A673 (cell line): ENCODE measurements around the gene CTNNA3.

ENCODE experiments used
- EZH2 ChIP-seq: fragments of 200-600 bp; sonication (generic); IDR thresholded peaks from 2 replicates; pipeline ENCODE4 v1.6.1; 2017; ENCODE audit warnings: borderline replicate concordance, low read depth, mild to moderate bottlenecking, mixed read lengths, antibody characterized with exemption, low read length; ENCODE audit not compliant: poor library complexity, severe bottlenecking
- TF ChIP-seq, protein P1 (sequence below): fragments of 300-800, 200-600 bp; sonication (generic); conservative IDR thresholded peaks from 2 replicates; pipeline ENCODE4 v1.5.1; 2017; ENCODE audit warnings: low read depth, mild to moderate bottlenecking, antibody characterized with exemption, low read length, moderate library complexity, mixed read lengths

DNA sequence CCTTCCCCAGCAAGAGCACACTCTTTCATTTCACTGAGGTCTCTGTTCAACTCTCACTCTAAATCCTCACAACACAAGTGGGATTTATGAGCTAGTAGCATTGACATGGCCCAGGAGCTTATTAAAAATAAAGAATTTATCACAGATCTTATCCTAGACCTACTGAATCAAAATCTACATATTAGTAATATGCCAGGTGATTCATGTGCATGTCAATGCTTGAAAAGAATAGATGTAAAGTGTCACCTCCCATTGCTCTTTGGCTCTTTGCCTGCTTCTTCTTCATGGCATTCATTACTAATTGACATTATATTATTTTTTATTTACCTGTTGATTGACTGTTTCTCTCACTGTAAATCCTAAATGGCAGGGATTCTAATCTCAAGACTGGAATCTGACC, 1229.4 kb downstream of the CTNNA3 start:
- TF ChIP-seq, protein P1, sequence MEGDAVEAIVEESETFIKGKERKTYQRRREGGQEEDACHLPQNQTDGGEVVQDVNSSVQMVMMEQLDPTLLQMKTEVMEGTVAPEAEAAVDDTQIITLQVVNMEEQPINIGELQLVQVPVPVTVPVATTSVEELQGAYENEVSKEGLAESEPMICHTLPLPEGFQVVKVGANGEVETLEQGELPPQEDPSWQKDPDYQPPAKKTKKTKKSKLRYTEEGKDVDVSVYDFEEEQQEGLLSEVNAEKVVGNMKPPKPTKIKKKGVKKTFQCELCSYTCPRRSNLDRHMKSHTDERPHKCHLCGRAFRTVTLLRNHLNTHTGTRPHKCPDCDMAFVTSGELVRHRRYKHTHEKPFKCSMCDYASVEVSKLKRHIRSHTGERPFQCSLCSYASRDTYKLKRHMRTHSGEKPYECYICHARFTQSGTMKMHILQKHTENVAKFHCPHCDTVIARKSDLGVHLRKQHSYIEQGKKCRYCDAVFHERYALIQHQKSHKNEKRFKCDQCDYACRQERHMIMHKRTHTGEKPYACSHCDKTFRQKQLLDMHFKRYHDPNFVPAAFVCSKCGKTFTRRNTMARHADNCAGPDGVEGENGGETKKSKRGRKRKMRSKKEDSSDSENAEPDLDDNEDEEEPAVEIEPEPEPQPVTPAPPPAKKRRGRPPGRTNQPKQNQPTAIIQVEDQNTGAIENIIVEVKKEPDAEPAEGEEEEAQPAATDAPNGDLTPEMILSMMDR = no peak
- TF ChIP-seq EZH2 = no peak
